DND-41 (cell line): ENCODE results near the gene SWI5.

Experiments
- ATAC-seq: fragments of 200-7000 bp; cut with Tn5 transposase; 3 replicates; pipeline ENCODE4 v1.9.1; 2021; ENCODE audit warnings: low read depth; ENCODE audit not compliant: insufficient read depth
- DNase-seq: peaks from one replicate; pipeline ENCODE4 v3.0.0-alpha.2; 2020
- H2AFZ ChIP-seq: 2 replicates; pipeline ENCODE4 v1.6.0; 2012; ENCODE audit warnings: low read depth, low read length
- H3K27ac ChIP-seq: 2 replicates; pipeline ENCODE4 v1.5.1; 2012; ENCODE audit warnings: low read length, inconsistent platforms
- H3K27me3 ChIP-seq: fragments of 200-600 bp; sonication (generic); 2 replicates; pipeline ENCODE4 v1.6.0; 2012; ENCODE audit warnings: low read length, mild to moderate bottlenecking, inconsistent platforms; ENCODE audit not compliant: insufficient read depth, poor library complexity
- H3K36me3 ChIP-seq: 2 replicates; pipeline ENCODE4 v1.5.1; 2012; ENCODE audit warnings: low read length, inconsistent platforms; ENCODE audit not compliant: insufficient read depth
- H3K4me1 ChIP-seq: 2 replicates; pipeline ENCODE4 v1.5.1; 2012; ENCODE audit warnings: mild to moderate bottlenecking, low read length; ENCODE audit not compliant: insufficient read depth
- H3K4me2 ChIP-seq: 2 replicates; pipeline ENCODE4 v1.6.0; 2012; ENCODE audit warnings: mild to moderate bottlenecking, moderate library complexity, low read length, inconsistent platforms; ENCODE audit not compliant: insufficient read depth
- H3K4me3 ChIP-seq, 2 experiments: fragments of 200-600 bp in 1 of 2; shearing (Covaris generic) in 1 of 2; 2 replicates each; pipeline ENCODE4 v1.5.1; 2012 to 2016; ENCODE audit warnings: inconsistent platforms in 2 of 2, low read length in 2 of 2, mild to moderate bottlenecking in 2 of 2, low read depth in 1 of 2, moderate library complexity in 1 of 2
- H3K79me2 ChIP-seq: 2 replicates; pipeline ENCODE4 v1.6.0; 2012; ENCODE audit warnings: low read length, inconsistent platforms; ENCODE audit not compliant: insufficient read depth
- H3K9ac ChIP-seq: 2 replicates; pipeline ENCODE4 v1.6.0; 2012; ENCODE audit warnings: low read depth, mild to moderate bottlenecking, inconsistent platforms, low read length, moderate library complexity
- H3K9me3 ChIP-seq: 2 replicates; pipeline ENCODE4 v1.5.1; 2012; ENCODE audit warnings: low read length, moderate library complexity, mild to moderate bottlenecking, inconsistent platforms; ENCODE audit not compliant: insufficient read depth, severe bottlenecking
- H4K20me1 ChIP-seq: 2 replicates; pipeline ENCODE4 v1.6.0; 2012; ENCODE audit warnings: low read length; ENCODE audit not compliant: insufficient read depth
- EZH2 ChIP-seq: IDR thresholded peaks from 3 replicates; pipeline ENCODE4 v1.6.1; 2012; ENCODE audit warnings: borderline replicate concordance, low read depth, mild to moderate bottlenecking, moderate library complexity, low read length, inconsistent platforms; ENCODE audit not compliant: severe bottlenecking
- TF ChIP-seq, protein P1 (sequence below): IDR thresholded peaks from 2 replicates; pipeline ENCODE4 v1.5.1; 2012; ENCODE audit warnings: borderline replicate concordance, low read length, moderate library complexity, mild to moderate bottlenecking; ENCODE audit not compliant: poor library complexity, severe bottlenecking; ENCODE audit errors: extremely low read depth

Gene SWI5

DNA sequence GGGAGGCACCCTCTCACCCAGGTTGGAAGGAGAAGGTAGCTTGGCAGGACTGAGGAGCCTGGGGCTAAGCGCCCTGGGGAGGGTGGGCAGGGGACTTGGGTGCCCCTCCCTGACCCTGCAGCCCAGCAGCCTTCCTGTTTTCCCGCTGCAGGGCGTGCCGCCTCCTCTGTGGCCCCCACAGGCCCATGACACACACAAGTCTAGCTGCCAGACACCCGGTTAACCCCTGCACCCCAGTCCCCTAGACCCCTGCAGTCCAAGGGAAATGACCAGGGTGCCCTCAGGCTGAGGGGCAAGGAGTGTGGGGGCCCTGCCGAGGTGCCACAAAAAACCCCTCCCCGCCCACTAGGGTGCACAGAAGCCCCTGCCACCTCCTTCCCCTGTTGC is 33.3 kb upstream of the SWI5 start:
- H3K9ac ChIP-seq = no peak overlapping the region
- no peaks in the 10 kb centered on the region for H3K79me2 ChIP-seq
- no peaks in the 10 kb centered on the region for H3K36me3 ChIP-seq
- no peak for ATAC-seq
- no peak overlapping the region for H3K4me2 ChIP-seq
- H4K20me1 ChIP-seq = no peaks in the 10 kb centered on the region
- no peaks in the 10 kb centered on the region for H3K9me3 ChIP-seq
- no peaks in the 10 kb centered on the region for H3K4me1 ChIP-seq
- no peak overlapping the region for H2AFZ ChIP-seq
- no peak for DNase-seq
- H3K27ac ChIP-seq = no peak overlapping the region
- TF ChIP-seq, protein P1, sequence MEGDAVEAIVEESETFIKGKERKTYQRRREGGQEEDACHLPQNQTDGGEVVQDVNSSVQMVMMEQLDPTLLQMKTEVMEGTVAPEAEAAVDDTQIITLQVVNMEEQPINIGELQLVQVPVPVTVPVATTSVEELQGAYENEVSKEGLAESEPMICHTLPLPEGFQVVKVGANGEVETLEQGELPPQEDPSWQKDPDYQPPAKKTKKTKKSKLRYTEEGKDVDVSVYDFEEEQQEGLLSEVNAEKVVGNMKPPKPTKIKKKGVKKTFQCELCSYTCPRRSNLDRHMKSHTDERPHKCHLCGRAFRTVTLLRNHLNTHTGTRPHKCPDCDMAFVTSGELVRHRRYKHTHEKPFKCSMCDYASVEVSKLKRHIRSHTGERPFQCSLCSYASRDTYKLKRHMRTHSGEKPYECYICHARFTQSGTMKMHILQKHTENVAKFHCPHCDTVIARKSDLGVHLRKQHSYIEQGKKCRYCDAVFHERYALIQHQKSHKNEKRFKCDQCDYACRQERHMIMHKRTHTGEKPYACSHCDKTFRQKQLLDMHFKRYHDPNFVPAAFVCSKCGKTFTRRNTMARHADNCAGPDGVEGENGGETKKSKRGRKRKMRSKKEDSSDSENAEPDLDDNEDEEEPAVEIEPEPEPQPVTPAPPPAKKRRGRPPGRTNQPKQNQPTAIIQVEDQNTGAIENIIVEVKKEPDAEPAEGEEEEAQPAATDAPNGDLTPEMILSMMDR = no peak
- no peak for TF ChIP-seq EZH2
- H3K4me3 ChIP-seq = no peak overlapping the region
- no peaks in the 10 kb centered on the region for H3K27me3 ChIP-seq

GRCh38 chr9:128243215-128244018 is 32.7 kb upstream of the SWI5 start:
- ATAC-seq (no peak; the same call in 2 of the 3 replicates), DNase-seq (no peak)
- Histone ChIP-seq H3K27ac (no peak overlapping the region), H2AFZ (no peak overlapping the region), H3K36me3 (no peaks in the 10 kb centered on the region), H4K20me1 (no peaks in the 10 kb centered on the region), H3K79me2 (no peaks in the 10 kb centered on the region), H3K4me1 (no peaks in the 10 kb centered on the region), H3K9me3 (no peaks in the 10 kb centered on the region), H3K4me3 (no peak overlapping the region), H3K4me2 (no peak overlapping the region), H3K9ac (no peak overlapping the region), H3K27me3 (no peaks in the 10 kb centered on the region)
- TF ChIP-seq, protein P1 = no peak
- TF ChIP-seq EZH2 = no peak

DNA sequence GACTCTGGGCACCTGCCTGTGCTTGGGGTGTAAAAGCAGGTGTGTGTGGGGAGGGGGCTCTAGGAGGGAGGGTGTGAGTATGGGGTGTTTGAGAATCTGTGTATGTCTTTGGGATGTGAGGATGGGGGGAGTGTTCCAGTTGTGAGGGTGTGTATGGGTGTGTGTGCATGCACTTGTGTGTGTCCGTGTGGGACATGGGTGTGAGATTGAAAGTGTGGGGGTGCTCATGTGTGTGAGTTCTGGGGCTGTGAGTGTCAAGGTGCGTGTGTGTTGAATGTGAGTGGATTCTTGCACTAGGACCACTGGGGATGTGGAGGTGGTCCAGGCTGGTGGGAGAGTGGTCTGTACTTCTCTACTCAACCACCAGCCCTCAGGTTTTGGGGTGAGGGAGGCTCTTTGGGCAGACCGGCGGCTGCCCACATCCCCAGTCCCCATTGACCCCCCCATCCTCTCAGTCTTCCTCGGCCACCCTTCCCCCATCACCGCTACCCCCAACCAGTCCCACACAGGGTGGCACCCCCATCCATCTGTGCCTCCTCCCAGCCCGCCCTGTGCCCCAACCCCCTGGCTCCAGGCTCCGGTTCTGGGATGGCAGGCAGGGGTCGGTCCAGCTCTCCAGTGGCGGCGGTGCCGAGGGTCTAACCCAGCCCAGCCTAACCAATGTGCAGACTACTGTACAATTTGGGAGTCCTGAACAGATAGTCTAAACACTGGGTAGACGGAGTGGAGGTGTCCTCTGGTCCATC is 31.8 kb upstream of the SWI5 start:
- TF ChIP-seq, protein P1 = no peak
- no peak for TF ChIP-seq EZH2
- Histone ChIP-seq H3K4me3 (no peak overlapping the region), H3K9me3 (no peaks in the 10 kb centered on the region), H3K4me1 (no peaks in the 10 kb centered on the region), H3K27ac (no peak overlapping the region), H3K36me3 (no peaks in the 10 kb centered on the region), H3K9ac (no peak overlapping the region), H3K4me2 (no peak overlapping the region), H3K79me2 (no peaks in the 10 kb centered on the region), H4K20me1 (no peaks in the 10 kb centered on the region), H2AFZ (no peak overlapping the region), H3K27me3 (no peaks in the 10 kb centered on the region)
- no peak for DNase-seq
- ATAC-seq = no peak
